RWPE1 (cell line): ENCODE results near the gene ADORA1.

Source experiments
- CTCF ChIA-PET: fragments of 350-600 bp; sonication (Branson Sonifier 250); formaldehyde crosslinking; extraction: SDS; loops from one replicate; lab custom pipeline; 2021; lab: Yijun Ruan, JAX
- POLR2A ChIA-PET: fragments of 400-600 bp; formaldehyde crosslinking; extraction: SDS; loops from one replicate; lab custom pipeline; 2020; ENCODE audit warnings: antibody characterized with exemption; ENCODE audit not compliant: low non-redundant PET; lab: Yijun Ruan, JAX
- DNase-seq: peaks from one replicate; pipeline ENCODE4 v3.0.0; 2012; ENCODE audit warnings: low spot score
- H3K27ac ChIP-seq: fragments of 450-650 bp; 2 replicates; pipeline ENCODE4 v1.5.1; 2017
- CTCF ChIP-seq: fragments of 450-650 bp; conservative IDR thresholded peaks from 2 replicates; pipeline ENCODE4 v1.5.1; 2017; ENCODE audit warnings: low read depth, mild to moderate bottlenecking

ADORA1 gene

GRCh38 chr1:203172184-203173010 lies 44.9 kb downstream of the ADORA1 start:
- CTCF ChIA-PET: interaction anchor here (0.6 to 3.7 kb wide), 55 partner anchors 8 to 1416 kb away, joined by 3 to 84 read pairs (median 4); partner anchors contain the start of genes ADORA1 and CHI3L1
- peak; percentile 82 for DNase-seq
- H3K27ac ChIP-seq: no peak overlapping the region
- TF ChIP-seq CTCF: peak; percentile 67
- POLR2A ChIA-PET: no interaction called here

GRCh38 chr1:203173011-203173555 lies 45.6 kb downstream of the ADORA1 start:
- no peak for DNase-seq
- ChIA-PET POLR2A (no interaction called here), CTCF (interaction anchor here (0.7 to 3.7 kb wide), 37 partner anchors 9 to 143 kb away, joined by 3 to 84 read pairs (median 5); partner anchors contain the start of genes ADORA1 and CHI3L1)
- no peak for TF ChIP-seq CTCF
- H3K27ac ChIP-seq: no peak overlapping the region

GRCh38 chr1:203173566-203173965 lies 46.0 kb downstream of the ADORA1 start:
- ChIA-PET POLR2A (no interaction called here), CTCF (interaction anchor here (1.2 to 3.7 kb wide), 11 partner anchors 9 to 137 kb away, joined by 5 to 84 read pairs (median 12); no protein-coding TSS in a partner anchor)
- no peak for DNase-seq
- H3K27ac ChIP-seq: no peak overlapping the region
- TF ChIP-seq CTCF: no peak

GRCh38 chr1:203174324-203174985 lies 46.9 kb downstream of the ADORA1 start:
- POLR2A ChIA-PET: no interaction called here
- DNase-seq: no peak
- CTCF ChIA-PET: interaction anchor here (0.6 to 3.1 kb wide), 4 partner anchors 57 to 162 kb away, joined by 3 to 30 read pairs (median 12); no protein-coding TSS in a partner anchor
- TF ChIP-seq CTCF: no peak
- H3K27ac ChIP-seq: no peak overlapping the region

- DNase-seq: no peak
- CTCF ChIA-PET: interaction anchor here (0.6 to 3.1 kb wide), 8 partner anchors 41 to 180 kb away, joined by 3 to 20 read pairs (median 5); no protein-coding TSS in a partner anchor
- no peak within 1 kb of the TSS for H3K27ac ChIP-seq
- POLR2A ChIA-PET: no interaction called here
- TF ChIP-seq CTCF: no peak
These were observed 47.8 kb downstream of the ADORA1 start, which contains the start of gene MYBPH for GRCh38 chr1:203175237-203175826. MYBPH (minus strand) TSS chr1:203175826; CDS start chr1:203175755, 71 bp downstream.
